Heart left ventricle (tissue), 13 donors: ENCODE measurements around the gene PAQR6.

ENCODE experiments used
- POLR2A ChIP-seq, 2 donors: fragments of 450-650 bp; IDR thresholded peaks; one replicate each; pipeline ENCODE4 v1.6.1; 2017; ENCODE audit warnings: antibody characterized with exemption in 2 of 2, mild to moderate bottlenecking in 2 of 2, moderate library complexity in 2 of 2
- TF ChIP-seq, protein P1 (sequence below), 12 donors: fragments of 200-600 bp; sonication (generic) in 4 of 12; IDR thresholded peaks; one replicate each; pipeline versions ENCODE4 v1.5.0 to v1.8.0; 2018 to 2022; ENCODE audit warnings: antibody characterized with exemption in 12 of 12, mild to moderate bottlenecking in 5 of 12
- donor health status: ischemic (EF 13 %, LVEDD 7.1; RV severe dilation, severe dysfunction).
- donor health status: DM: no; HTN: yes; CAD: no.
- donor health status: DM: no; HTN: no; CAD: no.
- donor health status: ischemic (EF 25% LVEDD 6.9; RV normal size, moderate dysfunction).
- donor health status: ischemic (EF 25% LVEDD 5.7; RV mildly dilated, moderate dysfunction).
- donor health status: ischemic (EF 35%, LVEDD 5.7; RV mildly dilated, moderate dysfunction).
- donor health status: nonischemic (EF 11% LVEDD 7.7; RV severe dilation, severe dysfunction).
- donor health status: DM: yes; HTN: yes; CAD: no.
- donor health status: PGD.
- donor health status: ischemic (EF 29% LVEDD 5.4; RV normal size, mild dysfunction).
- donor health status: nonischemic (EF 23%, LVEDD 6.1; RV moderate dilation, normal function).

DNA sequence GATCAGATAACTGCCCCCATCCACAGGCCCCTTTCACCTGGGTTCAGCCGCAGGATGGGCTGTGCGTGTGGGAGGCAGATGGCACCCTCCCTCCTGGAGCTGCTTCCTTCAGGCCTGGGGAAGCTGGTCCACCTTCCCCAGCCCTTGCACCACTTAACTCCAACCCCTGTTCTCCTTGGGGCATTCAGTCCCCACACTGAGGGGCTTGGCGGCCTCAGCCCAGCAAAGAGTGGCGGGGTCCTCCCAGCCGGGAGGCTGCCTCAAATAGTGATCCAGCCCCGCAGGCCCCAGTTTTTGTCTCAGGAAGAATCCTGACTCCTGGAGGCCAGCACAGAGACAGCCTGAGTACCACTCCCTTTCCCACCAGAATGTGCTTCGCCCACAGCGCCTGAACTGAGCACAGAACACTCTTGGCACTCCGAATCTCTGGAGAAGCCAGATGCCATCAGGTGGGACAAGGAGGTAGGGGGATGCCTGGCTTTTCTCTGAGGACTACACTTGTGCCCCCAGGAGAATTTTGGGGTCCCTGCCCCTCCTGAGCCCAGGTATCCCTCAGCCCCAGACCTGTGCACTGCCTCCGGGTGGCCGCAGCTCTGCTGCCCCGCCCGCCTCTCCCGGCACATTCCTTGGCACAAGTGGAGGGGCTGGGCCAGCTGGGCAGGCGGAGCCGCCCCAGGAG lies 936 bp downstream of the PAQR6 start:
- TF ChIP-seq, protein P1, sequence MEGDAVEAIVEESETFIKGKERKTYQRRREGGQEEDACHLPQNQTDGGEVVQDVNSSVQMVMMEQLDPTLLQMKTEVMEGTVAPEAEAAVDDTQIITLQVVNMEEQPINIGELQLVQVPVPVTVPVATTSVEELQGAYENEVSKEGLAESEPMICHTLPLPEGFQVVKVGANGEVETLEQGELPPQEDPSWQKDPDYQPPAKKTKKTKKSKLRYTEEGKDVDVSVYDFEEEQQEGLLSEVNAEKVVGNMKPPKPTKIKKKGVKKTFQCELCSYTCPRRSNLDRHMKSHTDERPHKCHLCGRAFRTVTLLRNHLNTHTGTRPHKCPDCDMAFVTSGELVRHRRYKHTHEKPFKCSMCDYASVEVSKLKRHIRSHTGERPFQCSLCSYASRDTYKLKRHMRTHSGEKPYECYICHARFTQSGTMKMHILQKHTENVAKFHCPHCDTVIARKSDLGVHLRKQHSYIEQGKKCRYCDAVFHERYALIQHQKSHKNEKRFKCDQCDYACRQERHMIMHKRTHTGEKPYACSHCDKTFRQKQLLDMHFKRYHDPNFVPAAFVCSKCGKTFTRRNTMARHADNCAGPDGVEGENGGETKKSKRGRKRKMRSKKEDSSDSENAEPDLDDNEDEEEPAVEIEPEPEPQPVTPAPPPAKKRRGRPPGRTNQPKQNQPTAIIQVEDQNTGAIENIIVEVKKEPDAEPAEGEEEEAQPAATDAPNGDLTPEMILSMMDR (IDR thresholded peaks at IDR 0.05), result no peak
- TF ChIP-seq POLR2A (IDR thresholded peaks at IDR 0.05), result no peak
